Stimulated activated CD8-positive, alpha-beta memory T cell treated with anti-CD3 and anti-CD28 coated beads, Interleukin-15, amount 100 ng/mL, for 1 hour (primary cell): ENCODE measurements around the gene PTPRD.

Source experiments
- DNase-seq: peaks from one replicate; pipeline ENCODE4 v3.0.0-alpha.2; 2020; ENCODE audit warnings: low read depth

The PTPRD gene

DNA sequence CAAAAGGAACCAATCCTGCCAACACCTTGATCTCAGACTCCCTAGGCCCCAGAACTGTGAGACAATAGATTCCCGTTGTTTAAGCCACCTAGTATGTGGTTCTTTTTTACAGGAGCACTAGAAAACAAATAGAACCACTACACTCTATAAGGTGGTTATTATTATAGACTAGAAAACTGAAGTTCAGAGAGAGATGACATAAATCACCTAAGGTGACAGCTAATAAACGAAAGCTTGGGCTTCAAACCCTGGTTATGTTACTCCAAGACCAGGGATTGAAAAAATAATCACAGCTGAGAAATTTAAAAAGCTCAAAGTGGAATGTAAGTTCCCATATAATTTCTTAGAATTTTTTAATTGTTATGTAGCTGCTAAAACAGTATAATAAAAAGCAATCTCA is 2097.1 kb downstream of the PTPRD start:
- DNase-seq, result no peak

DNA sequence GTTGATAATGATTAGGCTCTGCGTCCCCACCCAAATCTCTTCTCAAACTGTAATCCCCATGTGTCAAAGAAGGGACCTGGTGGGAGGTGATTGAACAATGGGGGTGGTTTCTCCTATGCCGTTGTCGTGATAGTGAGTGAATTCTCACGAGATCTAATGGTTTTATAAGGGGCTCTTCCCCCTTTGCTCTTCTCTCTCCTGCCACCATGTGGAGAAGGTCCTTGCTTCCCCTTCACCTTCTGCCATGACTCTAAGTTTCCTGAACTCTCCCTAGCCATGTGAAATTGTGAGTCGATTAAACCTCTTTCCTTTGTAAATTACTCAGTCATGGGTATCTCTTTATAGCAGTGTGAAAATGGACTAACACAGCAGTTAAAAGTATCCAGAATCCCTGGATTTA is 2098.0 kb downstream of the PTPRD start:
- no peak for DNase-seq

GRCh38 chr9:8508671-8509290 is 2104.0 kb downstream of the PTPRD start:
- no peak for DNase-seq

GRCh38 chr9:8494571-8494970 is 2118.2 kb downstream of the PTPRD start:
- DNase-seq, result no peak

DNA sequence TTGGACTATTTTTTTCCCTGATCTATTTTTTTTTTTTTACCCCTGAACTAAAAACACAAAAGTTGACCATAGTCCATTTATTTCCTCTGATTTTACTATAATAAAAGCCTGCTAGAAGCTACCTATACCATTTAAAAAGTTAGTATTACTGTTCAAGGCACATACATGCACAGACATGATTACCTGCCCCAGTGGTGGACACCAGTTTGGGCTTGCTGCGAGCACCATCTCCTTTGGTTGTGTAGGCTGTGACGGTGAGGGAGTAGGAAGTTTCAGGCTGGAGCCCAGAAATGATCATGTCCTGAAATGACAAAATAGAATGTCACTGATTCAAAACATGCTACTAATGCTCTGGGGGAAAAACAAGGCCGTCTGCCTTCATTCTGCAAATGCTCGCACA is 2120.1 kb downstream of the PTPRD start:
- no peak for DNase-seq

- no peak for DNase-seq
Measured at GRCh38 chr9:8492024-8492423, 2120.8 kb downstream of the PTPRD start.

DNA sequence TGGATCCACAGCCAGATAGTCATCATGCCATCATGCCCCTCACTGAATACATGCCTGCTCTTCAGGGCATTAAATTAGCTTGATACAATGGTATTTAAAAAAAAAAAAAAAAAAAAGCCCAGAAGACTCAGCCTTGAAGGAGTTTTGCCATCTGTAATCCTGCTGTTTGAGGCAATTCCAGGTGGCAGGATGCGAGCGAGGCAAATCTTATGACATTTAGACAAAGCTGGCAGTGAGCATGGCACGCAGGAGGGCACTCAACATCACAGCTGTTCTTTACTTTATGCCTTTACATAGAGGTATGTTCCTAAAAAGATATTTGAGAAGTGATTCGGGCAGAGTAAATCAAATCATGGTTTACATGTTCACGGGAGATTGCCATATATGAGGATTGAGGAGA is 2121.2 kb downstream of the PTPRD start:
- no peak for DNase-seq

- DNase-seq, result no peak
Measured at GRCh38 chr9:8489835-8490234, 2123.0 kb downstream of the PTPRD start.

DNA sequence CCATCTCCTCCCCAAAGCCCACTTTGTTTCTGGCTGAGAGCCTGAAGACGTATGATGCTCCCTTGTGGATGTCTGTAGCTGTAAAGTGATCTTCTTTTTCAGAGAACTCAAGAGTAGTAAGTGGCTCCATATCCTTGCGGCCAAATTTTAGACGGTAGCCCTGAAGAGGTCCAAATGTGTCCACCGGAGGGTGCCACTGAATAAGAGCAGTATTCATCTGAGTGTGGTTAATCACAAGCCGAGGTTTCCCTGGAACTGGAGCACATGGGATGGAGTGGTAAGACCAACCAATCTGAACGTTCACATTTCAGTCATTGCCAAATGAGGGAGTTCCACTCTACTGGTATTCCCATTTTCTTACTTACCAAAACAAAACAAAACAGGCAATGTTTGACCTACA is 2126.7 kb downstream of the PTPRD start:
- no peak for DNase-seq

- DNase-seq, result no peak
Measured at GRCh38 chr9:8484597-8485191, 2128.1 kb downstream of the PTPRD start.

DNA sequence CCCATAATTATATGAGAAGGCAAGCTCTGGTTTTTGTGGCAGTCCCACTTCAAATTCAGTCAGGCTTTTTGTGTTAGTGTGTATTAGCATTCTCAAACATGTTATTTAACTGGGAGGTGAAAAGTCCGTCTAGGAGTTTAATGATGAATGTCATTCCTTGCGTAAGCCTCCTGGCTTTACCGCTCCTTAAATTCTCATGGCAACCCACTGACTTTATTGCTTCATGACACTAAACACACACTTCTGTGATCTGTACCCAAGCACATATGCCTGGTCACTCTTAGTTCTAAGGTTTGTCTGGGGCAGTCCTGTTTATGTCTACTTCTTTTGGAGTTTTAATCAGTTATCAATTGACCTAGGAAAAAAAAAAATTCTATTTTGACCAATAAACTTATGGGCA is 2135.4 kb downstream of the PTPRD start:
- DNase-seq, result no peak

- DNase-seq, result no peak
Measured at GRCh38 chr9:8474937-8475336, 2137.9 kb downstream of the PTPRD start.

DNA sequence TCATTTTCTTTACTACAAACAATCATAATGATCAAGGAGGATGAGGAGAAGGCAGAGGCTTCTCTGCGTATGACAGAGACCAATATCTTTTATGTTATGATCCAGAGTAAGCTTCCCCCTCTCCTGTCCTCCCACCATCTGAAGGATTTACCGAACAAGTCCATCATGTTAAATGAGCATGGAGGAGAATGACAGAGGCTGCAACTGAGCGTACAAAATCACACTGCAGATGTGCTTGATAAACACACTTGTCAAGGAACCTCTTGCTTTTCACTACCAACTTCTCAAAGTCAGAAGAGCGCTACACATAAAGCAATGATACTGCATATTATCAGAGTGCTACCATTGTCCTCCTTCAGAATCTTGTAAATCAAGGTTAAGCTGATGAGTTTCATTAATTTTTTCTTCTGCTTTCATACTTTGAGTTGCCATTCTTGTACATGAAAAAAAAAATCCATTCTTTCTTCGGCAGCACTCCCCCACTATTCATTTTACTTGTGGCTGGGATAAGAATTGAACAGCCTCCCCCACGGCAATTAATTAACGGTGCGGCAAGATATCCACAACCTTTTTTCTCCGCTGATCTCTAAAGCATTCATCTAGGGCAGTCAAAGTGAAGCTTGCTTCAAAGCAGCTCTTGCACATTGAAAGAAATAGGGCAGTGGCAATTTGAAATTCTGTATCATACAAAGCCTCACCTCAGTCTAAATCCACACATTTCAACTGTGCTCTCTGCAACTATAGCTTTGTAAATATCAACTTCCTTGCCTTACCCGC is 2139.4 kb downstream of the PTPRD start:
- no peak for DNase-seq

DNA sequence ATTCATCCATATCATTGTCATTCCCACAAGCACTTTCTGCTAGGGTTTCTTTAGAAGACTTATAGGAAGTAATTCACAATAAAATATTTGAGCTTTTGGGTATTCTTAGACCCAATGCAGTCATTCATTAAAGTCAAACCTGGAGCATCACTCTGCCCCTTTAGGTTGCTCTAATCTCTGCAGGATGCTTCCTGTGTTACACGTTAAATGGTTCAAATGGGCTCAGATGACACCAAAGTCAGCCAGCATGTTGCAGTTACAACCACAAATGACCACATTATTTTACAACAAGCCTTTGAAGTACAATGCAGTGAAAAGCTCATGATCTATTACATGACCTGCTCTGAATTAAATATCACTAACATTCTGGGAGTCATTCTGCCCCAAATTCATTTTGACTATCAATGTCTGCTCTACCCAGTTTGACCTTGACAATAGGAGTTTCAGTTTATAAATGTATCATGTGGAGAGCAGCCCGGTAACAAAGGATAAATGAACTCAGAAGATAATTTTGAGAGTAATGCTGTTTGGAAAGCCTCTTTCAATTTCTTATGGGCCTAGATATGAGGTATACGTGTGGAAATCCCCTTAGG is 2144.7 kb downstream of the PTPRD start:
- no peak for DNase-seq

DNA sequence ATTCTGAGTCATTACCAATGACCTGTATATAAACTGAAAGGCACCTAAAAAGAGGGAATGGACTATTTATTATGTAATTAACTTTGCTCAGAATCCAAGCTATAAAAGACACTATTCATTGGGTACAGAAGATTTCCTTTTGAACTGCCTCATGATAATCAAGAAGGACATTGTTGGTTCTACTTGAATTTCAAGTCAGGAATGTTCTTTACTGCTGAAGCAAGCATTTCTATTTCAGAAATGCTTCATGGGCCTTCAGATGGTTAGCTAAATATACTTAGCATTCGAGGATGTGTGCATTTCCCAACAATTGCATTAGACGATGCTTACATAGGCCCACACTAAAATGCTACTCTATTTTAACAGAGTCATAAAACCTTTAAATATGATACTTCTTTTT is 2155.0 kb downstream of the PTPRD start:
- no peak for DNase-seq

GRCh38 chr9:8457055-8457454 is 2155.7 kb downstream of the PTPRD start:
- no peak for DNase-seq

GRCh38 chr9:8456344-8456743 is 2156.5 kb downstream of the PTPRD start:
- no peak for DNase-seq

- no peak for DNase-seq
Measured at GRCh38 chr9:8450810-8451545, 2161.8 kb downstream of the PTPRD start.

DNA sequence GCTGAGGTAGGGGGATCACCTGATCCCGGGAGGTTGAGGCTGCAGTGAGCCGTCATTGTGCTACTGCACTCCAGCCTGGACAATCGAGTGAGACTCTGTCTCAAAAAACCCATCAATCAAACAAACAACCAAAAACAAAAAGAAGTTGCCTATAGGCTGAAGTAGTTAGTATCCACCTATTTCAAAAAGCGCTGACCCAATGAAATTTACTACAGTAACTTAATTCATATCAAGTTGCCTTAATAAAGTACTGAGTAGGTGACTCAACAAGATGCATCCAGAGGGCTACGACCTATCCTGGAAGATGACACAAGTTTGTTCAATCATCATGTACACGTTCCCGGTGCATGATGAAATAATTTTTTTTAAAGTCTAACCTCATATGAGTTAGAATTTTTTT is 2164.6 kb downstream of the PTPRD start:
- DNase-seq, result no peak

GRCh38 chr9:8447601-8448000 is 2165.2 kb downstream of the PTPRD start:
- no peak for DNase-seq

DNA sequence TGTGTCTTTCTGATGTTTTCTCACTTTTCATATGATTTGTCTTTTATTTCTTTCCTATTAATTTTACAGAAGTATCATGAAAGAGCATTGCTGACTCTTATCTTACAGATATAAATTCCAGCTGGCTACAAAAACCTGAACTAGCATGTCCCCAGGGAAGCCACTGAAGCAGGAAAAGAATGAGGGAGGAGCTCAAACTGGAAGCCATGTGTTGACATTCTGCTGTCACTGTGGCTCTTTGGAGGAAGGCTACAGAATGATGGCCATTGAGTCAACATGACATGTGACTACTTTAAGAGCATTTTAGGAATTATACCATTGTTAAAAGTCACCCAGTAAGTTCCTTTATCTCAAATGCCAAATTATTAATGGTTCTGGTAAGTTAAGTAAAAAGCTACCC is 2174.9 kb downstream of the PTPRD start:
- no peak for DNase-seq

GRCh38 chr9:8437259-8437658 is 2175.5 kb downstream of the PTPRD start:
- DNase-seq, result no peak
